ENCODE measurements around the gene PINLYP. TPM values are rescaled to one million over a fixed set of nuclear protein-coding genes. Genes with fewer than 3 reads are reported as not detected.

PINLYP gene
- total RNA-seq, 2 donors from 2014 or later: 6.6 to 11.9 TPM

DNA sequence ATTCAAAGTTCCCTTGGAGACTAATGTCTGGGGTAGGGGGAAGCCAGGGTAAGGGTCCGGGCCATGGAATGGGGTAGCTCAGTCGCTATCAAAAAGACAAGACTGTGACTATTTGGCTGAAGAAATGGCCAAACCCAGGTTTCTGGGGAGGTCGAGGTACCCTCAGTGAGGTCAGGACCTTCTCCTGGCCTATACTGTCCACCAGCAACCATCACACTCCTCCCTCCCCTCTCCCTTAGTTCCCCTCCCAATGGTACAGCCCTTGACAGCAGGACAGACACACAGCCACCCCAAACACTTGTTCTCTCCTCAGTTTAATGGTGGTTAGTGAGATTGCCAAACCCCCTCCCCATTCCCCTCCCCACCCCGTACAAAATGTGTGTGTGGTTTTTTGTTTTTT, 46.5 kb downstream of the PINLYP start:
- TF ChIP-seq, protein P1, sequence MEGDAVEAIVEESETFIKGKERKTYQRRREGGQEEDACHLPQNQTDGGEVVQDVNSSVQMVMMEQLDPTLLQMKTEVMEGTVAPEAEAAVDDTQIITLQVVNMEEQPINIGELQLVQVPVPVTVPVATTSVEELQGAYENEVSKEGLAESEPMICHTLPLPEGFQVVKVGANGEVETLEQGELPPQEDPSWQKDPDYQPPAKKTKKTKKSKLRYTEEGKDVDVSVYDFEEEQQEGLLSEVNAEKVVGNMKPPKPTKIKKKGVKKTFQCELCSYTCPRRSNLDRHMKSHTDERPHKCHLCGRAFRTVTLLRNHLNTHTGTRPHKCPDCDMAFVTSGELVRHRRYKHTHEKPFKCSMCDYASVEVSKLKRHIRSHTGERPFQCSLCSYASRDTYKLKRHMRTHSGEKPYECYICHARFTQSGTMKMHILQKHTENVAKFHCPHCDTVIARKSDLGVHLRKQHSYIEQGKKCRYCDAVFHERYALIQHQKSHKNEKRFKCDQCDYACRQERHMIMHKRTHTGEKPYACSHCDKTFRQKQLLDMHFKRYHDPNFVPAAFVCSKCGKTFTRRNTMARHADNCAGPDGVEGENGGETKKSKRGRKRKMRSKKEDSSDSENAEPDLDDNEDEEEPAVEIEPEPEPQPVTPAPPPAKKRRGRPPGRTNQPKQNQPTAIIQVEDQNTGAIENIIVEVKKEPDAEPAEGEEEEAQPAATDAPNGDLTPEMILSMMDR (IDR thresholded peaks at IDR 0.05): no peak

DNA sequence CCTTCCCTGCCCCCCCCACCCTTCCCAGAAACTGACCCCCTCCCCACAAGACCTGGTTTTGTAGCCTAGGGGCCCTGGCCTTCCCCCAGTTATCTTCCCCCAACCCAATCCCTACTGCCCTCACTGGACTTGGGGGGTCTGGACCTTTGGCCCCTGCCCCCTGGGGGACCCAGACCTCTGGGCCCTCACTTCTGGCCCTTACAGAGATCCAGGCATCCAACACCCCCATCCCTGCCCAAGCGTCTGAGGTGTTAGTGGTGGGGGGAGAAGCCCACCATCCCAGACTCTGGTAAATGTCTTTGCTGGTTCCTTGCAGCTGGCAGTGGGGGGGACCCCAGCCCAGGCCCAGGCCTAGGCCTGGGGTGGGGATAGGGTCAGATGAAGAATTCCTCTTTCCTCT, 47.4 kb downstream of the PINLYP start:
- Histone ChIP-seq H3K27ac (no peak overlapping the region), H3K36me3 (no peaks in the 10 kb centered on the region), H3K27me3 (replicated peaks; ENCODE audit: insufficient read depth) (no peaks in the 10 kb centered on the region), H3K9me3 (no peaks in the 10 kb centered on the region), H3K4me3 (no peak overlapping the region), H3K4me1 (ENCODE audit: control insufficient read depth in 1 of 2, low read depth in 2 of 2) (peaks cover 0 to 16% of the 10 kb centered on the region in 2 donors)
- no peak for ATAC-seq (ENCODE audit: insufficient number of reproducible peaks, low FRiP score, low read depth)
- TF ChIP-seq, protein P1 (IDR thresholded peaks at IDR 0.05): no peak
- DNase-seq (ENCODE audit: low spot score): no peak

More for the DNA sequence above, 46.5 kb downstream of the PINLYP start:
- no peak for DNase-seq (ENCODE audit: low spot score)
- no peaks in the 10 kb centered on the region for H3K36me3 ChIP-seq
- no peaks in the 10 kb centered on the region for H3K9me3 ChIP-seq
- no peak overlapping the region for H3K27ac ChIP-seq
- no peak for ATAC-seq (ENCODE audit: insufficient number of reproducible peaks, low FRiP score, low read depth)
- H3K4me3 ChIP-seq: no peak overlapping the region
- H3K27me3 ChIP-seq (replicated peaks; ENCODE audit: insufficient read depth): no peaks in the 10 kb centered on the region
- peaks cover 0 to 16% of the 10 kb centered on the region in 2 donors for H3K4me1 ChIP-seq (ENCODE audit: control insufficient read depth in 1 of 2, low read depth in 2 of 2)

DNA sequence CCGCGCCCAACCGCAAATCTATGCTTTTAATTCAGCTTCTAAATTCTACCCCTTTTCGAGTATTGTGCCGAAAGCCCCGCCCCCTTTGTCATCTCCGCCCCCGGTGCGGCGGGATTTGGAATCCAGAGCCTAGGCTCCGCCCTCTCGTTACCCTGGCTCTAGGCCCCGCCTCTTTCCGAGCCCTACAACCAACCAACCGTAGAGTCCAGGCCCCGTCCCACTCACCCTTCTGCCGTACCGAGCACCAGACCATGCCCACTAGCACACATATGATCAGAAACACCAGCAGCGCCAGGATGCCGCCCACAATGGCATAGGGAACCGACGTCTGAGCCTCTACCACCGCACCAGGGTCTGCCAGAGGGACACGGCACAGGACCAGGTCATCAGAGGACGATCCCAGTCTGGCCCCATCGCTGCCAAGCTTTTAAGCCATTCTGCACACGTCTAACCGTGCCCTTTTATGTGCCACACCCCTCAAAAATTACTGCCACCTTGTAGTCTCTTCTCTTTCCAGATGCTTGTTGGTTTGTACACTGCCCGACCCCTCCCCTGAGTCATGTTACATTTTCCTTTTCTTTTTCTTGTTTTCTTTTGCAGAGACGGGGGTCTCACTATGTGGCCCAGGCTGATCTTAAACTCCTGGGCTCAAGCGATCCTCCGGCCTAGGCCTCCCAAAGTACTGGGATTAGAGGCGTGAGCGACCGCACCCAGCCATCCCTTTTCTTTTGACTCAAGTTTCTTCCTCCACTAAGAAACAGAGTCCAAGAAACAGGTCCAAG, 48.5 kb downstream of the PINLYP start:
- DNase-seq (ENCODE audit: low spot score) (no peak), ATAC-seq (ENCODE audit: insufficient number of reproducible peaks, low FRiP score, low read depth) (no peak)

DNA sequence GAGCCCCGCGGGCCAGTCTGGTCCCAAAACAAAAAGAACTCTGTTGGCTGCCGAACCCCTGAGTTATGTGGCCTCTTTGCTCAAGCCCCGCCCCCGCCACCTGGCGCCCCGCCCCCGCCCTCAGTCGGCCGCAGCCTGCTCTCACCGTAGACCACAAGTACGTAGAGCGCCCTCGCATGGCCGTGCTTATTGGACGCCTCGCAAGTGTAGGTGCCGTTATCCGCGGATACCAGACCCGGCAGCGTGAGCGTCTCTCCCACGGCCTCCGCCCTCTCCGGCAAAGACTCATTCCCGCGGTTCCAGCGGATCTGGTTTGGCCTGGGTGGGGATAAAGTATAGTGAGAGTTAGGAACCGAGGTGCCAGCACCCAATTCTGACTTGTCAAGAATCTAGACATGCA, 49.3 kb downstream of the PINLYP start:
- no peak for ATAC-seq (ENCODE audit: insufficient number of reproducible peaks, low FRiP score, low read depth)
- Histone ChIP-seq H3K4me1 (ENCODE audit: control insufficient read depth in 1 of 2, low read depth in 2 of 2) (peaks cover 0 to 8% of the 10 kb centered on the region in 2 donors), H3K27ac (no peak overlapping the region), H3K4me3 (no peak overlapping the region), H3K27me3 (replicated peaks; ENCODE audit: insufficient read depth) (no peaks in the 10 kb centered on the region), H3K36me3 (no peaks in the 10 kb centered on the region), H3K9me3 (no peaks in the 10 kb centered on the region)
- TF ChIP-seq, protein P1 (IDR thresholded peaks at IDR 0.05): no peak
- DNase-seq (ENCODE audit: low spot score): no peak

More for the DNA sequence above, 48.5 kb downstream of the PINLYP start:
- H3K4me1 ChIP-seq (ENCODE audit: control insufficient read depth in 1 of 2, low read depth in 2 of 2): peaks cover 0 to 8% of the 10 kb centered on the region in 2 donors
- no peaks in the 10 kb centered on the region for H3K9me3 ChIP-seq
- TF ChIP-seq, protein P1 (IDR thresholded peaks at IDR 0.05): no peak
- H3K4me3 ChIP-seq: no peak overlapping the region
- H3K27ac ChIP-seq: no peak overlapping the region
- H3K27me3 ChIP-seq (replicated peaks; ENCODE audit: insufficient read depth): no peaks in the 10 kb centered on the region
- no peaks in the 10 kb centered on the region for H3K36me3 ChIP-seq

DNA sequence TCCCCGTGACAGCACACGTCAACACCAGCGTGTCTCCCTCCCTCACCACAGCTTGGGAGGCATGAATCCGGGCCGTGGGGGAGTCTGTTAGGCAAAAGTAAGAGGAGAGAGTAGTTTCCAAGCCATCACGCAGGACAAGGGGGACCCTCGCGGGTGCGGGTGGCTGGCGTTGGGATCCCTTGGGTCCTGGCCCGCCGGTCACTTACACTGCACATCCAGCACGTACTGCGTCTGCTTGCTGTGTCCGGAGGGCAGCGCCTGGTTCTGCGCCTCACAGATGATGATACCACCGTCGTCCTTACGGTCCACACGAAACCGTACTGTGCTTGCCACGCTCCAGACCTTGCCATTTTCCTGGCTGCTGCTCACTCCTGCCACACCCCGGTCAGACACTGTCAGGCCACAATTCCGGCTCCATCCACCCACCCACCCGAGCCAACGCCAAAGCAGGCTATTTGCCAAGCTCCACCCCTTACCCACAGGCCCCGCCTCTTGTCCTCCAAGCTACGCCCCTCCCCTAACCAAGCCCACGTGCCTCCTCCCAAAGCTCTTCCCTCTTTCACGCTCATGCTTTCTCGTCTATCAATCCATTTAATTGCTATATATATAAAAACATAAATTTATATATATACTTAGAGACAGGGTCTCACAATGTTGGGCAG, 50.4 kb downstream of the PINLYP start:
- Histone ChIP-seq H3K27ac (no peak overlapping the region), H3K36me3 (no peaks in the 10 kb centered on the region), H3K4me3 (no peak overlapping the region), H3K9me3 (no peaks in the 10 kb centered on the region), H3K4me1 (ENCODE audit: control insufficient read depth in 1 of 2, low read depth in 2 of 2) (no peaks in the 10 kb centered on the region), H3K27me3 (replicated peaks; ENCODE audit: insufficient read depth) (no peaks in the 10 kb centered on the region)
- no peak for DNase-seq (ENCODE audit: low spot score)
- TF ChIP-seq, protein P1 (IDR thresholded peaks at IDR 0.05): no peak
- ATAC-seq (ENCODE audit: insufficient number of reproducible peaks, low FRiP score, low read depth): no peak

Data from thoracic aorta (tissue), 2 donors.